ENCODE data around the gene REV1. TPM values are rescaled to one million over a fixed set of nuclear protein-coding genes. Genes with fewer than 3 reads are reported as not detected.
"Not testable (repeated sequence)": the region's sequence is repeated elsewhere in the genome, so short reads cannot be mapped to it uniquely, and the experiment has no call there.

REV1 gene
- total and polyA plus RNA-seq, 8 donors = 6.5 to 122 (median 23.5) TPM

GRCh38 chr2:99365661-99366060 lies 124.2 kb downstream of the REV1 start:
- DNase-seq = no peak
- intact Hi-C loops (cut with DNase I; ENCODE audit: low total_unique reads) = no loop called here
- H3K4me1 ChIP-seq = no peaks in the 10 kb centered on the region
- H3K36me3 ChIP-seq = peaks cover 56 to 99% (median 97%) of the 10 kb centered on the region in 4 donors
- no peak overlapping the region for H3K27ac ChIP-seq
- H3K9me3 ChIP-seq = no peaks in the 10 kb centered on the region
- TF ChIP-seq POLR2A (IDR thresholded peaks at IDR 0.05) (no peak), EP300 (IDR thresholded peaks at IDR 0.05) (no peak), CTCF (IDR thresholded peaks at IDR 0.05) (no peak), POLR2AphosphoS5 (IDR thresholded peaks at IDR 0.05) (no peak)
- H3K4me3 ChIP-seq = no peak overlapping the region
- 37 to 91% (median 73%) methylated on average over 2 of the region's 2 CpGs for WGBS, 5 donors
- H3K27me3 ChIP-seq = no peaks in the 10 kb centered on the region

GRCh38 chr2:99356853-99357252 lies 133.0 kb downstream of the REV1 start:
- no peaks in the 10 kb centered on the region for H3K9me3 ChIP-seq

GRCh38 chr2:99354825-99355224 lies 135.0 kb downstream of the REV1 start:
- H3K27me3 ChIP-seq; H3K27ac ChIP-seq; H3K36me3 ChIP-seq; H3K9me3 ChIP-seq; intact Hi-C loops (cut with DNase I; ENCODE audit: low total_unique reads); DNase-seq; H3K4me3 ChIP-seq: not testable (repeated sequence)
- WGBS, 5 donors = 95 to 98% (median 97%) methylated on average over 8 of the region's 8 CpGs
- peaks cover 12 to 31% (median 20%) of the 10 kb centered on the region in 4 donors for H3K4me1 ChIP-seq

More at GRCh38 chr2:99356853-99357252, 133.0 kb downstream of the REV1 start:
- DNase-seq = no peak
- no peak overlapping the region for H3K27ac ChIP-seq
- no peak overlapping the region for H3K4me3 ChIP-seq
- intact Hi-C loops (cut with DNase I; ENCODE audit: low total_unique reads) = no loop called here
- H3K36me3 ChIP-seq = peaks cover 5 to 17% (median 13%) of the 10 kb centered on the region in 4 donors
- peaks cover 12 to 26% (median 17%) of the 10 kb centered on the region in 4 donors for H3K4me1 ChIP-seq
- no peaks in the 10 kb centered on the region for H3K27me3 ChIP-seq
- TF ChIP-seq CTCF (IDR thresholded peaks at IDR 0.05) (no peak), POLR2A (IDR thresholded peaks at IDR 0.05) (no peak), EP300 (IDR thresholded peaks at IDR 0.05) (no peak), POLR2AphosphoS5 (IDR thresholded peaks at IDR 0.05) (no peak)

GRCh38 chr2:99354070-99354469 lies 135.7 kb downstream of the REV1 start:
- Histone ChIP-seq H3K27me3 (no peaks in the 10 kb centered on the region), H3K27ac (no peak overlapping the region), H3K36me3 (no peaks in the 10 kb centered on the region), H3K9me3 (no peaks in the 10 kb centered on the region), H3K4me1 (peaks cover 12 to 37% (median 24%) of the 10 kb centered on the region in 4 donors), H3K4me3 (no peak overlapping the region)
- no peak for TF ChIP-seq CTCF (IDR thresholded peaks at IDR 0.05)
- TF ChIP-seq EP300 (IDR thresholded peaks at IDR 0.05) = no peak
- no peak for TF ChIP-seq POLR2A (IDR thresholded peaks at IDR 0.05)
- TF ChIP-seq POLR2AphosphoS5 (IDR thresholded peaks at IDR 0.05) = no peak
- 78 to 92% (median 86%) methylated on average over 1 of the region's 1 CpG for WGBS, 5 donors
- no peak for DNase-seq
- intact Hi-C loops (cut with DNase I; ENCODE audit: low total_unique reads) = no loop called here

Other genes starting within 250 kb of the REV1 start
- gene LYG2, start 234.4 kb downstream of the REV1 start, total RNA-seq = under 1 TPM in 1 of 5 donors, not detected in 4; 0.92 TPM
- not detected for gene LYG2, start 234.4 kb downstream of the REV1 start, polyA plus RNA-seq
- gene LYG1, start 188.8 kb downstream of the REV1 start, total RNA-seq = 10 to 100 TPM in 1 of 5 donors, 1 to 10 TPM in 2, not detected in 2; 1.1 to 16.4 (median 2.6) TPM
- gene LYG1, start 188.8 kb downstream of the REV1 start, polyA plus RNA-seq = 1 to 10 TPM in 1 of 3 donors, under 1 TPM in 1, not detected in 1; 1.00 to 3.7 TPM
- gene TXNDC9, start 153.7 kb downstream of the REV1 start, total RNA-seq = 10 to 100 TPM; 10.7 to 73.2 (median 22.2) TPM
- gene TXNDC9, start 153.7 kb downstream of the REV1 start, polyA plus RNA-seq = 10 to 100 TPM; 13.9 to 39.3 (median 31.9) TPM
- gene EIF5B, start 152.6 kb downstream of the REV1 start, total RNA-seq = 100 to 1,000 TPM in 1 of 5 donors, 10 to 100 TPM in 4; 22.3 to 518 (median 51.2) TPM
- 100 to 1,000 TPM in 1 of 3 donors, 10 to 100 TPM in 2; 28.5 to 162 (median 39.0) TPM for gene EIF5B, start 152.6 kb downstream of the REV1 start, polyA plus RNA-seq